Astrocyte of the cerebellum (primary cell): ENCODE data around the gene PRM1.

ENCODE experiments used
- DNase-seq: peaks from one replicate; pipeline ENCODE4 v3.0.0-alpha.2; 2011; ENCODE audit warnings: low read depth
- H3K4me3 ChIP-seq: 2 replicates; pipeline ENCODE4 v1.5.1; 2011; ENCODE audit warnings: mild to moderate bottlenecking, low read depth, low read length, moderate library complexity
- in situ Hi-C: cut with HindIII; loops from 2 replicates; pipeline ENCODE4 v1.10.0; 2017; ENCODE audit warnings: low sequenced_read_pairs
- TF ChIP-seq, protein P1 (sequence below): IDR thresholded peaks from 2 replicates; pipeline ENCODE4 v1.5.1; 2012; ENCODE audit warnings: low read length, low read depth, moderate library complexity, mild to moderate bottlenecking; ENCODE audit errors: missing control alignments

Gene PRM1

DNA sequence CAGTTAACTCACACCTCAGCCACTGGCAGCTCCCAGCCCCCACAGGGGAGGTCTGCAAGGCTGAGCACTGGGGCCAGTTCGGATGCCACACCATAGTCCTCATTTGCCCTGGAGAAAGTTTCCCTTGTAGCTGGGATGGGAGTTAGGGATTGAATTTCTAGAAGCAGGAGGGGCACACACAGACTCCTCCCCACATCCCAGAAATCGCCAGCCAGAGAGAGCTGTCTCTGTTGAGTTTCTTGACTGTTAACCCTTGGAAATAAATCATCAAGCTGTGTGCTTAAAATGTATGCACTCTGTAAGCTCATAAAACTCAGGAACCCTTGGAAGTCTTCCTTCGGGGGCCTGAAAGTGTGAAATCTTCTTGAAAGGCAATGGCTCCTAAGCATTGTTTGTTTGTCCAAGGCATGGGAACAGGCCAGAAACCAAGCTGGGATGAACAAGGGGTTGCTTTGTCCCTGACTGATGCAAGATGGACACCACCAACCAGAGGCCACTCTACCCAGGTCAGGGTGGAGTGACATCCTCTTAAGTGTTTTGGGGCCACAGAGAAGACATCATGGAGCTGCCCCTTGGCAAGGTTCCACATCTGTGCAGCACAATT, 7.3 kb downstream of the PRM1 start:
- in situ Hi-C loops: no loop called here
- no peak overlapping the region for H3K4me3 ChIP-seq
- TF ChIP-seq, protein P1, sequence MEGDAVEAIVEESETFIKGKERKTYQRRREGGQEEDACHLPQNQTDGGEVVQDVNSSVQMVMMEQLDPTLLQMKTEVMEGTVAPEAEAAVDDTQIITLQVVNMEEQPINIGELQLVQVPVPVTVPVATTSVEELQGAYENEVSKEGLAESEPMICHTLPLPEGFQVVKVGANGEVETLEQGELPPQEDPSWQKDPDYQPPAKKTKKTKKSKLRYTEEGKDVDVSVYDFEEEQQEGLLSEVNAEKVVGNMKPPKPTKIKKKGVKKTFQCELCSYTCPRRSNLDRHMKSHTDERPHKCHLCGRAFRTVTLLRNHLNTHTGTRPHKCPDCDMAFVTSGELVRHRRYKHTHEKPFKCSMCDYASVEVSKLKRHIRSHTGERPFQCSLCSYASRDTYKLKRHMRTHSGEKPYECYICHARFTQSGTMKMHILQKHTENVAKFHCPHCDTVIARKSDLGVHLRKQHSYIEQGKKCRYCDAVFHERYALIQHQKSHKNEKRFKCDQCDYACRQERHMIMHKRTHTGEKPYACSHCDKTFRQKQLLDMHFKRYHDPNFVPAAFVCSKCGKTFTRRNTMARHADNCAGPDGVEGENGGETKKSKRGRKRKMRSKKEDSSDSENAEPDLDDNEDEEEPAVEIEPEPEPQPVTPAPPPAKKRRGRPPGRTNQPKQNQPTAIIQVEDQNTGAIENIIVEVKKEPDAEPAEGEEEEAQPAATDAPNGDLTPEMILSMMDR: no peak
- no peak for DNase-seq

DNA sequence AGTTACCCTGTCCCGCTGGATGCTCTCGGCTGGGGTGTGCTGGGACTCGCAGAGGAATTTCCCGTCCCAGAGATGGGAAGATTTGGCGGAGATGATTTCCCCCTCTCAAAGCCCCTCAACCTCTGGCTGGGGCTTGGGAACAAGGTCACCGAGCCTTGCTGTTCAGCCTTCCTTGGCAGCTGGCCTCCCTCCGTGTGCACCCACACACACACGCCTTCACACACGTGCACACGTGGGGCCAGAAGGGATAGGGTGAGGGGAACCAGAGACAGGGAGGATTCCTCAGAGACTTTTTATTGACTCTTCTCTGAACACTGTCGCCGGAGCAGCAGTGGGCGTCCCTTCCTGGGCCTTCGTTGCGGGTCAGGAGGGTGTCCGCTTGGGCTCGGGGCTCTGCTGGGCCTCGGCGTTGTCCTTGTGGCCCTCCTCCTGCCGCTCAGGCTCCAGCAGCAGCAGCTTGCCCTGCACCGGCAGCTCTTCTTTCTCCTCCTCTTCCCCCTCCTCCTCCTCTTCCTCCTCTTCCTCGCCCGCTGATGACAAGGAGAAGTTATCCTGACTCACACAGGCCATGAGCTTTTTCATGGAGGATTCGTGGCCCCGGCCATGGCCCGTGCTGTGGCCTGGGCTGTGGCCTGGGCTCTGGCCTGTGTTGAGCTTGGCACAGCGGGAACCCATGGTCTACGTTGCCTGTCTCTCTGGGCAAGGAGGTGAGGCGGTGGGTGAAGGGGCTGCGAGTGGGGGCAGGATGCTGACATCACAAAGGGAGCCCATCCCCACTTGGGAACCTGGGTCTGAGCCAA, 8.0 kb downstream of the PRM1 start, which contains the start of gene PRM3:
Gene PRM3 (minus strand): TSS at position 709 of the 800 bp plus-strand sequence. CDS start 34 bp downstream, at position 675.
- TF ChIP-seq, protein P1: no peak
- H3K4me3 ChIP-seq: no peak within 1 kb of the TSS
- no peak for DNase-seq
- in situ Hi-C loops: no loop called here

DNA sequence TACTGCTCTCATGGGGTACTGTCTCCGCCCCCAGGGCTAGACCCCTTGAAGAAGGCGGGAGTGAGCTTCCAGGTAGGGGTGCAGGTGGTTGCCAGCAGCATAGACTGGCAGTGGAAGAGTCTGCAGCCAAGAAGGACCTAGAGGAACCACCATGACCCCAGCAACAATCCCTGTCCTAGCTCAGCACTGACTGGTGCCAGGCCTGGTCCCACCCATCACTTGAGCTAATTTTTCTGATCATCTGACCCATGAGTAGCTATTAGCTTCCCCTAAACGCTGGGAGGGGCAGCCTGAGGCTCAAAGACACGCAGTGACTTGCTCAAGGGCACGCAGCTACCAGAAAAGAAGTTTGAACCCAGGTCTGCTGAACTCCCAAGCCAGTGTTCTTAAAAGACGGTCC, 8.6 kb downstream of the PRM1 start:
- H3K4me3 ChIP-seq: no peak overlapping the region
- TF ChIP-seq, protein P1: no peak
- in situ Hi-C loops: no loop called here
- DNase-seq: no peak

DNA sequence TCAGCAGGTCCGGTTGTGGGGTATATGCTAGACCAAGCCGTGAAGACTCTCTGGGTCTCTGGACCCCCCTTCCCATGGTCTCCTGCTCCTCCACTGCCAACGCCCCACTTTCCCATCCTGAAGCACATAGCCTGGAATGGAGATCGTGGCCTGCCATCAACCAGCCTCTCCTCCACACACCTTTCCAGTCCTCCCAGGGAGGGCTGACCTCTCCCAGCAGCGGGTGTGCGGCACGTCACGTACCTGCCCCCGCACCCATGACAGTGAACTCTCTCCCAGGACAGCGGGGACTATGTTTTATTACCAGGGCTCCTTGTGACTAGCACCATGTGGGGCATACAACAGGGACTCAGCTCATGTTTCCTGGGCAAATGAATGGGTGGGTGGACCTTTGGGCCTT, 9.5 kb downstream of the PRM1 start:
- no peak overlapping the region for H3K4me3 ChIP-seq
- DNase-seq: no peak
- TF ChIP-seq, protein P1: no peak
- in situ Hi-C loops: no loop called here

DNA sequence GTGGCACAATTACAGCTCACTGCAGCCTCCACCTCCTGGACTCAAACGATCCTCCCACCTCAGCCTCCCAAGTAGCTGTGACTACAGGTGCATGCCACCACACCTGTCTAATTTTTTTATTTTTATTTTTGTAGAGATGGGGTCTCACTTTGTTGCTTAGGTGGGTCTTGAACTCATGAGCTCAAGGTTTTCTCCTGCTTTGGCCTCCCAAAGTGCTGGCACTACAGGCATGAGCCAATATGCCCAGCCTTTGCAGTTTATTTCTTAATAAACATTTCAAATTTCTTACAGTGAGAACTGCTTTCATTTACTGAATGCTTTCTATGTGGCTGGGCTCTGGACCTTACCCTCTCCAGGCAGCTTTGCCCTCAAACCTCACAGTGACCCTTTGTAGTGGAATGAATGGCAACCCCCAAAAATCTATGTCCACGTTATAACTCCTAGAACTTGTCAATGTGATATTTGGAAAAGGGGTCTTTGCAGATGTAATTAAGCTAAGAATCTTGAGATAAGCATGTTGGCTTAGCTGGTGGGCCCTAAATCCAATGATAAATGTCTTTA, 10.4 kb downstream of the PRM1 start:
- DNase-seq: no peak
- H3K4me3 ChIP-seq: no peak overlapping the region
- TF ChIP-seq, protein P1: no peak
- in situ Hi-C loops: no loop called here

DNA sequence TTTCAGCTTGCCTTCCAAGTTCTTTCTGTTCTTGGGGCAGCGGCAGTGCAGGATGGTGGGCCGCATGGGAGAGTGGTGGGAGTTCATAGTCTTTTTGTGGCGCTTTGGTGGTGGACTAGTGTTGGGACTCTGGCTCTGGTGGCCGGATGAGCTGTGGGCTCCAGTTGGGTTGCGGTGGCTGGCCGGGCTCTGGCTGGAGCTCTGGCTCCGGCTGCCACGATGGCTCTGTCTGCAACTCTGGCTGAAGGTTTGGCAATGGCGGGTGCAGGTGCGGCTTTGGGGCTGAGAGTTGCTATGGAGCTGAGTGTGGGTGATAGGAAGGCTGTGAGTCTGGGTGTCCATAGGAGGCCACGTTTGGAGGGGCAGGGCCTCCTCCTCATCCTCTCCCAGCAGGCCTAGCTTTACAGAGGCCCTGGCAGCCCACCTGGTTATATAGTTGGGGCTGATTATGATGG, 12.2 kb downstream of the PRM1 start, which contains the start of gene TNP2:
Gene TNP2 (minus strand): TSS at position 405 of the 455 bp plus-strand sequence. CDS start 63 bp downstream, at position 342.
- H3K4me3 ChIP-seq: no peak within 1 kb of the TSS
- TF ChIP-seq, protein P1: no peak
- in situ Hi-C loops: no loop called here
- DNase-seq: no peak
